ENCODE measurements around the gene TBL1X.

The TBL1X gene

GRCh38 chrX:9498236-9498635 lies 33.4 kb downstream of the TBL1X start:
- DNase-seq (ENCODE audit: low read depth) = peak; percentile 71

DNA sequence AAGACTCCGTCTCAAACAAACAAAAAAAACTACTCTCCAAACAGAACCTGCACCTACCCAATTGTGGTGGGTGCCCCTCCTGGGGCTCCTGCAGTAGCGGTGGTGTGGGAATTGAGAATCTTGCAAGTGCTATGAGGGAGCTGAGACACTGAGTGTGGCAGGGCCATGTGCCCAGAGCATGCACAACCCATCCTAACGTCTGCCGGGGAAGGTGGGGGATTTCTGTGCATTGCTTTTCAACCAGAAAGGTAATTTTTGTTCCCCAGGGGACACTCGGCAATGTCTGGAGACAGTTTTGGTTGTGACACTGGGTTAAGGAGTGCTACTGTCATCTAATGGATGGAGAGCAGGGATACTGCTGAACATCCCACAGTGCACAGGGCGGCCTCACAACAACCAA lies 35.7 kb downstream of the TBL1X start:
- no peak for DNase-seq (ENCODE audit: low read depth)

DNA sequence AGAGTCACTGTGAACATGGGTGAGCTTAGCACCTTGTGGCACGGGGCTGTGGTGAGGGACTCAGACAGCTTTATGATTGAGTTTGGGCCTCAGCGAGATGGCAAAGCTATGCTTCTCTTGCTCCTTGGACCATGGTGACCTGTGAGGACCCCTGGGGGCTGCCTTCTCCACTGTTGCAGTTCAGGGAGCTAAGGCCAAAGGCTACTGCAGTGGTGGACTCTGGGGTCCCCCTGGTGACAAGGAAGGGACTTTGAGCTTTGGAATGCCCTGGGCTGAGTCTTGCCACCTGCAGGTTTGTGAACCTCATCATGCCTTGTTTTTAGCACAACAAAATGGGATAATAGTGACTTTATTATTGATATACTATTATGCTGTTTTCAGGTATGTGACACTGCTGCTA lies 36.5 kb downstream of the TBL1X start:
- DNase-seq (ENCODE audit: low read depth) = no peak

DNA sequence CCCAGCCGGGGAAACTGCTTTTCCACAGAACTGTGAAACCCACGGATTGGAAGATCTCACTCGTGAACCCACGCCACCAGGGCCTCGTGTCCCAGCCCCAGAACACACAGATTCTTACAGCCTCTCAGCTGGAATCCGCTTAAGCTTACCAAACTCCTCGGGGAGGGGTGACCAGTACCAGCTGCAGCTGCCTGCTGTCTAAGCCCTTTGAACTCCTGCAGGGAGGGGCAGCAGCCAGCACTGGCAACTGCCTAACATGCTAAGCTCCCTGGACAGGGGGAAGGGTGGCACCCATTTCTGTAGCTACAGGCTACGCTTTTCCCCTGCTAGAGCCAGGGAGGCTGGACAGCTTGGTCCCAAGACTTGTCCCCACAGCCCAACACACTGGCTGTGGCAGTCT lies 38.4 kb downstream of the TBL1X start:
- no peak for DNase-seq (ENCODE audit: low read depth)

GRCh38 chrX:9510366-9510765 lies 45.5 kb downstream of the TBL1X start:
- no peak for DNase-seq (ENCODE audit: low read depth)

- no peak for DNase-seq (ENCODE audit: low read depth)
Observed at GRCh38 chrX:9510980-9511379, 46.1 kb downstream of the TBL1X start.

GRCh38 chrX:9515489-9515888 lies 50.6 kb downstream of the TBL1X start:
- DNase-seq (ENCODE audit: low read depth) = no peak

DNA sequence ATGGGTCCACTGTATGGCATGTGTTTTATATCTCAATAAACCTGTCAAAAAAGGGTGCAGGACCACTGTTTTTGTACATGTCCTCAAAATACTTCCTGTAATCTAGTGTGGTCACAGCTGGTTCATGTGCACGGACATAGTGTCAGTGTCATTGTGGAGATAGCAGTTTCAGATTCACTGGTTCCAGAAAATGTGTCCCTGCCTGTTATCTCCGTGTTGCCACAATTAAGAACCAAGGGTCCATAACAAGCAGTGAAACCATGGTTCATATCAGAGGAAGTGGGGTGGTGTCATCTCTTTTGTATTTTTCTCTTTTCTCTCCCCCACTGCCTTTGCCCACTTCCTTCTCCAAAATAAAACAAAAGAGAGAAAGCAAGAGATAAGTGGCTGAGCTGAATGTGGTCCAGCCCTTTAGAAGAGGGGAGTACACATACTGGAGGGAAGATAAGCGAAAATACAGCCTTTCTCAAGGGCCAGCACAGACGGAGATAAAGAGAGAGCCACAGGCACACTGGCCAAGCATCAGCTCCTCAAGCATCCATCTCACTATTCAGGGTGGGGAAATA lies 51.2 kb downstream of the TBL1X start:
- DNase-seq (ENCODE audit: low read depth) = peak; percentile 82

- DNase-seq (ENCODE audit: low read depth) = no peak
Observed at GRCh38 chrX:9516635-9517034, 51.8 kb downstream of the TBL1X start.

DNA sequence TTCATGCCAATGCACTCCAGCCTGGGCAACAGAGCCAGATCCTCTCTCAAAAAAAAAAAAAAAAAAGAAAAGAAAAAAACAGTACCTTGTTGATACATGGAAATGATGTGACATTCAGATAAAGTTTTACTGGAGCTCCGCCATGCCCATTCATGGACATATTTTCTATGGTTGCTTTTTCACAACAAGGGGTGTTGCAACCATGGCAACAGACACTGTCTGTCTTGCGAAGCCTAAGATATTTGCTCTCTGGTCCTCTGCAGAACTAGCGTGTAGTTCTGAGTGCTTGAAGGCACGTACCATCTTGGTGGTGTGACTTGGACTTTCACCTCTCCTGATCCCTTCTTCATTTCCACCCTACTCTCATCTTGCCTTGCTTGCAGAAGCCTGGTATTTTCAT lies 53.2 kb downstream of the TBL1X start:
- no peak for DNase-seq (ENCODE audit: low read depth)

DNA sequence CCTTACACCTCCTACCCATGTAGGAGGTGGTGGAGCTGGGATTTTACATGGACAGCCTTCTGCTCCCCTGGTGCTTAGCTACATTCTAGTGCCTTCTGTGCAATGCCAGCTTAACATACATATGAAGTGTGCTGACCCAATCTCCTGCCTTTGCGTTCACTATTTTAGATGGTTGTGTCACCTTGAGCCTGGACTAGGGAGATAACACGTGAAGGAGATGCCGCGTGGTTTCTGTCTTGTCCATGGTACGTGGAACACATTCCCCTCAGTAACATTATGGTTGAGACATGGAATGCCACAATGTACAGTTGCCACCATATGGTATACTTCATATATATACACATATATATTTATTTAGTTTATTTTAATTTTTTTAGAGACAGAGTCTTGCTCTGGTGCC lies 54.0 kb downstream of the TBL1X start:
- no peak for DNase-seq (ENCODE audit: low read depth)

DNA sequence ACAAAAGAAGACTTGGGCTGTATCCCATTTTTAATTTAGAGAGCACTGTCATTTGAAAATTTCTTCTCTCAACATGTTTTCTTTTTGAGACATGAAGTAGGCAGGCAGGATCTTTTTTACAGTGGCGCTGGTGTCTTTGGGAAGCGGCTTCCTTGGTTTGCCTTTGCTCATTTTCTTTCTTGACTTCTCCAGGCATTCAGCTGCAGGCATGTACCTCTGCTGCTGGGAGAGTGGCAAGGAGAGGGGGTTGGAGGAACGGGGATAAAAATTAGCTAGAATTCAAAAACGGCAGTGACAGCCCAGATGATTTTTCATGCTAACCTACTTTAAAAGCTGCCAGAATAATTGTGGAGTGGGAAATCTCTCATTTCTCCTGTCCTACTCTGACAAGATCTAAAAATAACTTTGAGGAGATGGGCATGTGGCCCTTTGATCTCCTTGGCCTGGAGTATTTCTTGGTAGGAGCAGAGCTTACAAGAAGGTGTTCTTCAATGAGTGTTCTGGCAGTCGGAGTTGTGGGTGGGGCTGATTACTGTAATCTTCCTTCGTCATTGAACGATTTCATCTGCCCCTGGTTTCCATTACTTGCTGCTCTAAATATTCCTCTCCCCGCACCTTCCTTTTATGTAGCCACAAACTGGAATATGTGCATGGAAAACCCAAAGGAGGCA lies 54.8 kb downstream of the TBL1X start:
- peak; percentile 70 for DNase-seq (ENCODE audit: low read depth)

- no peak for DNase-seq (ENCODE audit: low read depth)
Observed at GRCh38 chrX:9520217-9520590, 55.3 kb downstream of the TBL1X start.

DNA sequence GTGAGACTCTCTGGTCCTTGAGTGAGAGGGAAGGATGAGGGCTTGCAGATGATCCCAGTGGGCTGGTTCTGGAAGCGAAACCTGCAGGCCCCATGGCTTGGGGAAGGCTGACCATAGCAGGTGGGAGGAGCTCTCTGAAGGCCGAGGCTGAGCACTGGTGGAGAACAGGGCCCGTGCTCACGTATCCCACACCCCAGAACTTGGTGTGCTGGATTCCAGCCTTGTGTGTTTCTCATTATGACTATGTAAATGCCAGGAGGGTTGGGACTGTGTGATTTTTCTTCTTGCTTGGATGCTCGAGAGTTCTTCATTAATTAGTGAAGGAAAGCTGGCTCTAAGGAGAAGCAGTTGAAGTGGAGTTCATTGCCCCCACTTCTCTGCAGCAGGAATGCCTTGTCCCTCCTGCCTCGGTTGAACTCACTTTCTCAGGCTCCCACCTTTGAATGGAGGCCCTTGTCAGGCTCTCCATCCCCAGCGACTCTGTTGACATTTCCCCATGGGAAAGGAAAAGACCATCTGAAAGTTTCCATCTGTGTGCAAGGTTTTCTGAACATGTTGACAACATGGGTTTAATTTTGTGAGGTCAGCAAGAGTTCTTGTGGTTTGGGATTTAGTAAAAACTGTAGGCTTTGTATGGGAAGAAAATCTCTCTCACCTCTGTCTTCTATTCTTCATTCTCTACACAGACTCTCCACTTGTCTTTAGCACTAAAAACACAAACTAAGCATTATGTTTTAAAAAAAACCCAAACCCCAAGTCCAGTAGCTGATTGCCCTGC lies 57.7 kb downstream of the TBL1X start:
- peak; percentile 61 for DNase-seq (ENCODE audit: low read depth)

DNA sequence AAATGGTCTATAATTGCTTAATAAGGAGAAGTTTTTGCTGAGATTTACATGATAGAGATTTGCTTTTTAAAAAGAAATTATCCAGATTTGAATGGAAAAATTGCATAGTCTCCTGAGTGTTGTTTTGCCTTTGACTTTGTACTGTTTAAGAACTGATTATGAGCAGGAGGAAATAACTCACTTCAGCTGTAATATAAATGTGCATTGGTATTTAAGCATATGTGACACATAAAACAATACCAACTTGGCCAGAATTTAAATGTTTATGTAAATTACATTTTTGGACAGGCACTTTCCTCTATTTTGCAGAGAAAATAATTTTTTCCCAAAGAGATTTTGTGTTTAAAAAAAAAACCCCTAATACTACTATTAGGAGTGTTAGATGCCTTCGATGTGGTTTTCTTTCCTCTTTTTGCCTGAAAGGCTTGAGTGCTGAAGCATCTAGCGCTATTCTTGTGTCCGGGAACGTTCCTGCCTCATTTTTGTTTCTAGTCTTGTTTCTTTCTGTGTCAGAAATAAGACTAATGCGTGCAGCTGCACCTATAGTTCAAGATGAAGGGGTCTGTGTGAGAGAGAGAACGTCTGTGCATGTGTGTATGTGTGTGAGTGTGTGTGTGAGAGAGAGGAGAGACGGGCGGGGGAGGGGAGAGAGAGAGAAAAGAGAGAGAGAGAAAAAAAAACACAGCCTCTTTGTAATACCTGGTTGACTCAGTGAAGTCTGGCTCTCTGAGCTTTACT lies 60.8 kb downstream of the TBL1X start:
- DNase-seq (ENCODE audit: low read depth) = no peak

DNA sequence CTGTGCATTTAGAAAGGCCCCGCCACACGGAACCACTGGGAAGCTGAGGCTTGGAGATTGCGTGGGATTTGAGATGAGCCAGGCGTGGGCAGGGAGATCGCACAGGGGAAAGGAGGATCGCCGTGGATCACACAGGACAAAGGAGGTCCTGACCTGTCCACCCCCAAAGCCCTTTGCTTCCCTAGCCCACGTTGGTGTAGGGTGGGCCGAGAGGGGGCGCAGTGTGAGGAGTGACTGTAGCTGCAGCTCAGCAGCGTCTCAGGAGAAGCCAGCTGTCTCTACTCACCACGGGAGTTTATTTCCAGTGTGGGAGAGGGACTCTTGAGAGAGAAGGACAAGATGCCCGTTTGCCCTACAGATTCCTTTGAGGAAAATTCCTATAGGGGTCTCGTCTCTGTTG lies 62.1 kb downstream of the TBL1X start:
- no peak for DNase-seq (ENCODE audit: low read depth)

GRCh38 chrX:9528498-9528897 lies 63.6 kb downstream of the TBL1X start:
- DNase-seq (ENCODE audit: low read depth) = no peak

- DNase-seq (ENCODE audit: low read depth) = no peak
Observed at GRCh38 chrX:9529223-9529622, 64.4 kb downstream of the TBL1X start.

- DNase-seq (ENCODE audit: low read depth) = peak; percentile 97
Observed at GRCh38 chrX:9530848-9531274, 66.0 kb downstream of the TBL1X start.

DNA sequence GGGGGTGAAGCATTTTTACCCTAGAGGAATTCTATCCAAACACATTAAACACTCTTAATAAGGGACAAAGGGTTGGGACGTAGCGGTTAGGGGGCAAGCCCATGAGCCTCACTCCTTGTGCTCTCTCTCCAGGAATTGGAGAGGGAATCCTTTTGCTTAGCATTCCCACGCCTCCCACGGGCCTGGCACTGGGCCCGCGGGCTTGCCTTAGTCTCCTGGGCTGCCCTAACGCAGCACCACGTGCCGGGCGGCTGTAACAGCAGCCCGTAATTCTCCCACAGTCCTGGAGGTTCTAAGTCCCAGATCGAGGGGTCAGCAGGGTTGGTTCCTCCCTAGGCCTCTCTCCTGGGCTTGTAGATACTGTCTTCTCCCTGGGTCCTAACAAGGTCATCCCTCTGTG lies 67.5 kb downstream of the TBL1X start:
- DNase-seq (ENCODE audit: low read depth) = peak; percentile 81

- DNase-seq (ENCODE audit: low read depth) = no peak
Observed at GRCh38 chrX:9533611-9534010, 68.8 kb downstream of the TBL1X start.

GRCh38 chrX:9534686-9535085 lies 69.8 kb downstream of the TBL1X start:
- DNase-seq (ENCODE audit: low read depth) = peak; percentile 85

DNA sequence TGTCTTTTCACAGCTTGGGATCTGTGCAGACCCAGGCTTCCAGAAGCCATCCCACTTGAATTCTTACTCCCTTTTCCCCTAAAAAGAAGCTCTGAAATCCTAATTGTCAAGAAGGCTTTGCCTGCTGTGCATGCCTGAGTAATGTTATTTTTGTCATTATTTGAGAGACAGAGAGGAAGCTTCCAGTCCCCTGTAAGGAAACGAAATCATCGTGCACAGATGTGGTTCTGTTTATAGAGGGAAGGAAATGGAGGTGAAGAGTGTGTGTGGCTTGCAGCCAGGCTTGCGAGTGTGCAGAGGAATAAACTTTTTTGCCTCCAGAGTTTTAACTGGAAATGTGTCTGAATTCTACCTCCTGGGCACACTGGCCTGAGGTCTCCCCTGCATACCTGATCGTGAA lies 70.2 kb downstream of the TBL1X start:
- no peak for DNase-seq (ENCODE audit: low read depth)
